Colonic mucosa (tissue), 4 donors: ENCODE measurements around the gene CHRNA3. TPM values are rescaled to one million over a fixed set of nuclear protein-coding genes. Genes with fewer than 3 reads are reported as not detected.

ENCODE experiments used
- DNase-seq: peaks from one replicate; pipeline ENCODE4 v3.0.0-alpha.2; 2020
- H3K27ac ChIP-seq: fragments of 200-600 bp; one replicate; pipeline ENCODE4 v1.8.0; 2021
- H3K27me3 ChIP-seq: fragments of 200-600 bp; one replicate; pipeline ENCODE4 v1.8.0; 2021
- H3K36me3 ChIP-seq: fragments of 200-600 bp; one replicate; pipeline ENCODE4 v1.8.0; 2021
- H3K4me1 ChIP-seq: fragments of 200-600 bp; one replicate; pipeline ENCODE4 v1.8.0; 2021; ENCODE audit warnings: mild to moderate bottlenecking
- H3K4me3 ChIP-seq: fragments of 200-600 bp; one replicate; pipeline ENCODE4 v1.8.0; 2021
- H3K9ac ChIP-seq, 2 donors: one replicate each; pipeline ENCODE4 v1.7.0; 2013; ENCODE audit warnings: control low read depth in 2 of 2, low read depth in 2 of 2, low read length in 2 of 2
- H3K9me3 ChIP-seq: fragments of 200-600 bp; one replicate; pipeline ENCODE4 v1.8.0; 2021
- intact Hi-C: fragments of 100-400 bp; cut with DNase I; formaldehyde crosslinking; loops from one replicate; pipeline ENCODE4 v1.14.1; 2022
- total RNA-seq, 2 donors: library from RNA; stranded (reverse); fragmentation: NEBNext Ultra II Directional in 1 of 2; extraction: Animal tissue kit (Norgen Biotek cat#: 25700) in 1 of 2; gene quantifications; one replicate each; pipeline ENCODE4 v1.2.1, GENCODE V29; 2021
- TF ChIP-seq, protein P1 (sequence below): fragments of 200-600 bp; IDR thresholded peaks from one replicate; pipeline ENCODE4 v1.8.0; 2022; ENCODE audit warnings: antibody characterized with exemption, mild to moderate bottlenecking
- donor health status: healthy.
- donor health status: DM: no; HTN: no; CAD: no.
- donor health status: DM: no; HTN: no; CAD: no.

Gene CHRNA3
- total RNA-seq = 1 to 10 TPM; 2.0 to 3.5 TPM

DNA sequence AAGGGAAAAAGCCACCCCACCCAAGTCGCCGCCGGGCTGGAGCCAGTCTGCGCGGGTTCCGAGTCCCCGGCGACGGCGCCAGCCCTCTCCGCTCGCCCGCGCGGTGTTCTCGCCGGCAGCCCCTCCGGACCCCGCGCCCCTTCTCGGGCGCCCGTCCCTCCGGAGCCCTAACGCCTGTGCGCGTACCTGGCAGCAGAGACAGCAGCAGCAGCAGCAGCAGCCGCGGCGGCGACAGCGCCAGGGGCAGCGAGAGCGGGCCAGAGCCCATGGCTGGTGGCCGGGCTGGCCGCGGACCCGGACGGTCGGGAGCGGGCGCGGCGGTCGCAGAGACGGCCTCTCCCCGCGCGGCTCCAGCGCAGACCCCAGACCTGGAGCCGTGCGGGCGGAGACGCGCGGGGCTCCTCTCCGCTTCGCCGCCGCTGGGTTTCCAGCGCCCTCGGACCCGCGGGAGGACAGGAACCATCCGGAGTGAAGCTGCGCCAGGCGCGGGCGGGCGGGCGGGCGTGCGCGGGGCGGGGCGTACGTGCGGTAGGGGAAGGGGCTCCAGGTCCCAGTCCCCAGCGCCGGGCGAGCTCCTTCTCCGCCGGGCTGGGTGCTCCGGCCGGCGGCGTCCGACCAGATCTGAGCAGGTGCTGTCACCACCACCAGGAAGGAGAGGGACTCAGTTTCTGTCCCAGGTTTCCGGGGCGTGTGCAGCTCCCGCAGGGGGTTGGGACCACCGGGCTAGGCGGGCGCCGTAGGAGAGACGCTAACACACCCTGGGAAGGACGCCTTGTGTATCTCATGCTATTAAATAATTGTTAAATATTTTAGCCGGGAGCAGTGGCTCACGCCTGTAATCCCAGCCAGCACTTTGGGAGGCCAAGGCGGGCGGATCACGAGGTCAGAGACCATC lies at the start of gene CHRNA3:
Gene CHRNA3 (minus strand): TSS at position 470 of the 895 bp plus-strand sequence. CDS start 202 bp downstream, at position 268.
- H3K4me3 ChIP-seq = peak within 1 kb of the TSS; percentile 17

DNA sequence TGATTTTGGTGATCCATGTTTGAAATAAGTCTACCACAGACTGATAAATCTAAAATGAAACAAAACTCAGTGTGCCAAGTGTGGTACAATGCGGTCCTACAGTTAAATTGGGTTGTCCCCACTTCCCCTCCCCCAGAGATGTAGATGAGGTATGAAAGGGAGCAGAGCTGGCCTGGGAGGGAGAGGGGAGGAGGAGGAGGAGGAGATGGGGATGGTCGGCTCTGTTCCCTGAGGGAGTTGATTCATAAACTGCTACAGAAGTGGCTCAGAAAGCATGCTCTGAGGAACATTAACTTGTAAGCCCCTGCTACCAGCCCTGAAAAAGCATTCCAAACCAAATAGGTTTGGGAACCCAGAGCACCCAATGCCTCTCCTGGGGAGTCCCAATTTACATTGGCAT lies 48.2 kb upstream of the CHRNA3 start:
- Histone ChIP-seq H3K9ac (no peak overlapping the region), H3K27ac (no peak overlapping the region), H3K9me3 (no peaks in the 10 kb centered on the region), H3K27me3 (no peaks in the 10 kb centered on the region), H3K4me1 (no peaks in the 10 kb centered on the region), H3K4me3 (no peak overlapping the region), H3K36me3 (no peaks in the 10 kb centered on the region)
- intact Hi-C loops = no loop called here
- TF ChIP-seq, protein P1, sequence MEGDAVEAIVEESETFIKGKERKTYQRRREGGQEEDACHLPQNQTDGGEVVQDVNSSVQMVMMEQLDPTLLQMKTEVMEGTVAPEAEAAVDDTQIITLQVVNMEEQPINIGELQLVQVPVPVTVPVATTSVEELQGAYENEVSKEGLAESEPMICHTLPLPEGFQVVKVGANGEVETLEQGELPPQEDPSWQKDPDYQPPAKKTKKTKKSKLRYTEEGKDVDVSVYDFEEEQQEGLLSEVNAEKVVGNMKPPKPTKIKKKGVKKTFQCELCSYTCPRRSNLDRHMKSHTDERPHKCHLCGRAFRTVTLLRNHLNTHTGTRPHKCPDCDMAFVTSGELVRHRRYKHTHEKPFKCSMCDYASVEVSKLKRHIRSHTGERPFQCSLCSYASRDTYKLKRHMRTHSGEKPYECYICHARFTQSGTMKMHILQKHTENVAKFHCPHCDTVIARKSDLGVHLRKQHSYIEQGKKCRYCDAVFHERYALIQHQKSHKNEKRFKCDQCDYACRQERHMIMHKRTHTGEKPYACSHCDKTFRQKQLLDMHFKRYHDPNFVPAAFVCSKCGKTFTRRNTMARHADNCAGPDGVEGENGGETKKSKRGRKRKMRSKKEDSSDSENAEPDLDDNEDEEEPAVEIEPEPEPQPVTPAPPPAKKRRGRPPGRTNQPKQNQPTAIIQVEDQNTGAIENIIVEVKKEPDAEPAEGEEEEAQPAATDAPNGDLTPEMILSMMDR = no peak
- DNase-seq = no peak

More for the DNA sequence above, at the start of gene CHRNA3:
- no peak for DNase-seq
- Histone ChIP-seq H3K36me3 (no peaks in the 10 kb centered on the region), H3K27ac (no peak within 1 kb of the TSS), H3K9me3 (no peaks in the 10 kb centered on the region), H3K9ac (no peak within 1 kb of the TSS), H3K27me3 (peaks cover 34% of the 10 kb centered on the region), H3K4me1 (no peaks in the 10 kb centered on the region)
- TF ChIP-seq, protein P1 = no peak
- intact Hi-C loops = no loop called here

DNA sequence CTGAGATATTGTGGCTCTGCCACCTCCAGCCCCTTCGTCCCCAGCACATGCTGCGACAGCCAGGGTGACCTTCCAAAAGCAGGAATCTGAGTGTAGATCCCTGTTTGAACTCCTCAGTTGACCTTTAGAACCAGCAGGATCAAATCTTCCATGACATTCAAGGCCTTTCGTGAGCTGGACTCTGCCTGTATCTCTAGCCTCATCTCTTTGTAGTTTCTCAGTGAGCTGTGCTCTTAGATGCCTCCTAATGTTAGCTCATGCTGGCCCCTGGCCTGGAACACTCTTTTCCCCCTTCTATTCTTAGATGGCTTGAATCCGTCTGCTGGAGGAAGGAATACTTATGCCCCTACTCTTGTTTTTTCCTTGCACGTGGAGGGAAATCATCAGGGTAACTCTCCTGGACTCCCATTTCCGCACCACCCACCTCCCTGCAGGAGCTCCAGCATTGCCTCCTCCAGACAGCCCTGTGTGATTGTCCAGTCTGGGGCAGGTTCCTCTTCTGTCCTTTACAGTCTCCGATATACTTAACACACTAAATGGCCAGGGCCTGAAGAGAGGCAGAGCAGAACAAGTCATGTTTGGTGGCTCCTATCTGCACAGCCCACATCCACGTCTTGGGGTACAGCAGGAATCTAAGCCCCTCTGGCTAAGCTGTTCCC lies 46.9 kb upstream of the CHRNA3 start:
- no peaks in the 10 kb centered on the region for H3K9me3 ChIP-seq
- no peak for DNase-seq
- intact Hi-C loops = no loop called here
- H3K27me3 ChIP-seq = no peaks in the 10 kb centered on the region
- no peak overlapping the region for H3K9ac ChIP-seq
- TF ChIP-seq, protein P1 = no peak
- no peak overlapping the region for H3K4me3 ChIP-seq
- no peaks in the 10 kb centered on the region for H3K4me1 ChIP-seq
- no peaks in the 10 kb centered on the region for H3K36me3 ChIP-seq
- no peak overlapping the region for H3K27ac ChIP-seq

DNA sequence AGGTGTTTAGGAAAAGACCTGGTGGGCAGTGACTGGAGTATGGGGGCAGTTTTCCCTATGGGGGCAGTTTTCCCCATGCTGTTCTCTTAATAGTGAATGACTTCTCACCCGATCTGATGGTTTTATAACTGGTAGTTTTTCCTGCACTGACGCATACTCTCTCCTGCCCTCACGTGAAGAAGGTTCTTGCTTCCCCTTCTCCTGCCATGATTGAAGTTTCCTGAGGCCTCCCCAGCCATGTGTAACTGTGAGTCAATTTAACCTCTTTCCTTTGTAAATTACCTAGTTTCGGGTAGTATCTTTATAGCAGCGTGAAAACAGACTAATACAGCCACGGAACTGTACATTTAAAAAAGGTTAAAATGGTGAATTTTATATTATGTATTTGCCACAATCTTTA lies 45.2 kb upstream of the CHRNA3 start:
- Histone ChIP-seq H3K9ac (no peak overlapping the region), H3K27ac (no peak overlapping the region), H3K36me3 (no peaks in the 10 kb centered on the region), H3K9me3 (no peaks in the 10 kb centered on the region), H3K27me3 (no peaks in the 10 kb centered on the region), H3K4me1 (no peaks in the 10 kb centered on the region), H3K4me3 (no peak overlapping the region)
- DNase-seq = no peak
- TF ChIP-seq, protein P1 = no peak
- intact Hi-C loops = no loop called here

DNA sequence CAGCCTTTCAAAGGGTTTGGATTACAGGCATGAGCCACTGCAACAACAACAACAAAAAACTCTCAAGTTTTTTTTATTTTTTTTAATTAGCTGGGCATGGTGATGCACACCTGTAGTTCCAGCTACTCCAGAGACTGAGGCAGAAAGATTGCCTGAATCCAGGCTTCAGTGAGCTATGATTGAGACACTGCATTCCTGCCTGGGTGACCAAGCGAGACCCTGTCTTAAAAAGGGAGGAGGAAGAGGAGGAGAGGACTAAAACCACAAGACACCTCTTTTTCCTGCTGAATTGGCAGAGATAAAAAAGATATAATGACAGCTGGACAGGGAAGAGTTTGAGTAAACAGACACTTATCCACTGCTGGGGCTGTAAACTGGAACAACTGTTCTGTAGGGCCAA lies 42.9 kb upstream of the CHRNA3 start:
- Histone ChIP-seq H3K4me1 (no peaks in the 10 kb centered on the region), H3K4me3 (no peak overlapping the region), H3K27ac (no peak overlapping the region), H3K9ac (no peak overlapping the region), H3K9me3 (no peaks in the 10 kb centered on the region), H3K27me3 (no peaks in the 10 kb centered on the region), H3K36me3 (no peaks in the 10 kb centered on the region)
- TF ChIP-seq, protein P1 = no peak
- no peak for DNase-seq
- intact Hi-C loops = no loop called here
